Measurements from ENCODE around the gene DOCK8.

- TF ChIP-seq CTCF (IDR thresholded peaks at IDR 0.05; ENCODE audit: low read length) (no peak), EZH2 (IDR thresholded peaks at IDR 0.05; ENCODE audit: borderline replicate concordance, low read length) (no peak)
Observed at GRCh38 chr9:401223-401622, 186.6 kb downstream of the DOCK8 start.

All from OCI-LY1 (cell line).